ENCODE data around the gene CPED1.

CPED1 gene

GRCh38 chr7:121271916-121272315 lies 283.4 kb downstream of the CPED1 start:
- Mint-ChIP-seq H3K4me1 (no peaks in the 10 kb centered on the region), H3K36me3 (no peaks in the 10 kb centered on the region), H3K4me3 (no peak overlapping the region), H3K9me3 (no peaks in the 10 kb centered on the region), H3K27ac (no peak overlapping the region)
- ATAC-seq (peak; percentile 42), DNase-seq (ENCODE audit: low spot score in 2 of 2) (no peak)

- Mint-ChIP-seq H3K27ac (no peak overlapping the region), H3K4me3 (no peak overlapping the region), H3K9me3 (no peaks in the 10 kb centered on the region), H3K36me3 (no peaks in the 10 kb centered on the region), H3K4me1 (peaks cover 1% of the 10 kb centered on the region)
- ATAC-seq (no peak), DNase-seq (ENCODE audit: low spot score in 2 of 2) (no peak)
Observed at GRCh38 chr7:121272676-121273075, 284.2 kb downstream of the CPED1 start.

GRCh38 chr7:121273467-121274167 lies 285.1 kb downstream of the CPED1 start:
- Mint-ChIP-seq H3K4me1 (peaks cover 6% of the 10 kb centered on the region), H3K27ac (no peak overlapping the region), H3K36me3 (peaks cover 4% of the 10 kb centered on the region), H3K9me3 (no peaks in the 10 kb centered on the region), H3K4me3 (no peak overlapping the region)
- DNase-seq (ENCODE audit: low spot score in 2 of 2) (no peak), ATAC-seq (no peak)

GRCh38 chr7:121274467-121274866 lies 286.0 kb downstream of the CPED1 start:
- Mint-ChIP-seq H3K27ac (no peak overlapping the region), H3K4me1 (peaks cover 12% of the 10 kb centered on the region), H3K9me3 (no peaks in the 10 kb centered on the region), H3K36me3 (peaks cover 4% of the 10 kb centered on the region), H3K4me3 (no peak overlapping the region)
- DNase-seq (ENCODE audit: low spot score in 2 of 2) (no peak), ATAC-seq (no peak)

- H3K4me1 Mint-ChIP-seq, result peaks cover 14% of the 10 kb centered on the region
- H3K9me3 Mint-ChIP-seq, result no peaks in the 10 kb centered on the region
- no peak overlapping the region for H3K27ac Mint-ChIP-seq
Observed at GRCh38 chr7:121275204-121275603, 286.7 kb downstream of the CPED1 start.

GRCh38 chr7:121276313-121276712 lies 287.8 kb downstream of the CPED1 start:
- H3K4me3 Mint-ChIP-seq, result no peak overlapping the region
- H3K4me1 Mint-ChIP-seq, result peaks cover 14% of the 10 kb centered on the region
- ATAC-seq, result no peak
- no peak for DNase-seq (ENCODE audit: low spot score in 2 of 2)
- no peak overlapping the region for H3K27ac Mint-ChIP-seq
- no peaks in the 10 kb centered on the region for H3K9me3 Mint-ChIP-seq
- H3K36me3 Mint-ChIP-seq, result peaks cover 4% of the 10 kb centered on the region

More at GRCh38 chr7:121275204-121275603, 286.7 kb downstream of the CPED1 start:
- Mint-ChIP-seq H3K4me3 (no peak overlapping the region), H3K36me3 (peaks cover 4% of the 10 kb centered on the region)
- ATAC-seq (no peak), DNase-seq (ENCODE audit: low spot score in 2 of 2) (no peak)

GRCh38 chr7:121278120-121279021 lies 289.9 kb downstream of the CPED1 start:
- ATAC-seq (peak; percentile 98), DNase-seq (ENCODE audit: low spot score in 2 of 2) (no peak)

GRCh38 chr7:121279060-121279620 lies 290.6 kb downstream of the CPED1 start:
- no peak for DNase-seq (ENCODE audit: low spot score in 2 of 2)
- peaks cover 4% of the 10 kb centered on the region for H3K36me3 Mint-ChIP-seq

More at GRCh38 chr7:121278120-121279021, 289.9 kb downstream of the CPED1 start:
- peaks cover 14% of the 10 kb centered on the region for H3K4me1 Mint-ChIP-seq
- peaks cover 4% of the 10 kb centered on the region for H3K36me3 Mint-ChIP-seq
- H3K9me3 Mint-ChIP-seq, result no peaks in the 10 kb centered on the region
- H3K4me3 Mint-ChIP-seq, result no peak overlapping the region
- no peak overlapping the region for H3K27ac Mint-ChIP-seq

GRCh38 chr7:121279822-121280221 lies 291.3 kb downstream of the CPED1 start:
- Mint-ChIP-seq H3K4me1 (peaks cover 14% of the 10 kb centered on the region), H3K27ac (no peak overlapping the region), H3K9me3 (peaks cover 1% of the 10 kb centered on the region), H3K36me3 (peaks cover 4% of the 10 kb centered on the region), H3K4me3 (peak overlapping the region; percentile 29)
- ATAC-seq, result no peak
- DNase-seq (ENCODE audit: low spot score in 2 of 2), result no peak

More at GRCh38 chr7:121279060-121279620, 290.6 kb downstream of the CPED1 start:
- H3K27ac Mint-ChIP-seq, result peak overlapping the region; percentile 51
- H3K4me1 Mint-ChIP-seq, result peaks cover 14% of the 10 kb centered on the region
- H3K4me3 Mint-ChIP-seq, result peak overlapping the region; percentile 29
- peak; percentile 22 for ATAC-seq
- H3K9me3 Mint-ChIP-seq, result no peaks in the 10 kb centered on the region

- H3K4me3 Mint-ChIP-seq, result no peak overlapping the region
- peaks cover 14% of the 10 kb centered on the region for H3K4me1 Mint-ChIP-seq
- H3K27ac Mint-ChIP-seq, result no peak overlapping the region
- peaks cover 4% of the 10 kb centered on the region for H3K36me3 Mint-ChIP-seq
- DNase-seq (ENCODE audit: low spot score in 2 of 2), result no peak
- peaks cover 7% of the 10 kb centered on the region for H3K9me3 Mint-ChIP-seq
- ATAC-seq, result no peak
Observed at GRCh38 chr7:121280656-121281055, 292.1 kb downstream of the CPED1 start.

GRCh38 chr7:121282129-121282528 lies 293.6 kb downstream of the CPED1 start:
- DNase-seq (ENCODE audit: low spot score in 2 of 2) (no peak), ATAC-seq (no peak)
- Mint-ChIP-seq H3K27ac (no peak overlapping the region), H3K4me1 (peaks cover 22% of the 10 kb centered on the region), H3K9me3 (peaks cover 8% of the 10 kb centered on the region), H3K36me3 (peaks cover 4% of the 10 kb centered on the region), H3K4me3 (no peak overlapping the region)

- Mint-ChIP-seq H3K36me3 (no peaks in the 10 kb centered on the region), H3K4me1 (peaks cover 10% of the 10 kb centered on the region), H3K9me3 (peaks cover 8% of the 10 kb centered on the region), H3K4me3 (no peak overlapping the region), H3K27ac (no peak overlapping the region)
- no peak for ATAC-seq
- no peak for DNase-seq (ENCODE audit: low spot score in 2 of 2)
Observed at GRCh38 chr7:121285066-121285667, 296.7 kb downstream of the CPED1 start.

- H3K36me3 Mint-ChIP-seq, result no peaks in the 10 kb centered on the region
- no peak overlapping the region for H3K4me3 Mint-ChIP-seq
- DNase-seq (ENCODE audit: low spot score in 2 of 2), result no peak
- ATAC-seq, result peak; percentile 44
- H3K27ac Mint-ChIP-seq, result no peak overlapping the region
- peaks cover 8% of the 10 kb centered on the region for H3K9me3 Mint-ChIP-seq
- H3K4me1 Mint-ChIP-seq, result peaks cover 10% of the 10 kb centered on the region
Observed at GRCh38 chr7:121286186-121286585, 297.7 kb downstream of the CPED1 start.

GRCh38 chr7:121286742-121287734 lies 298.5 kb downstream of the CPED1 start:
- DNase-seq (ENCODE audit: low spot score in 2 of 2) (no peak), ATAC-seq (peak; percentile 77)
- Mint-ChIP-seq H3K4me3 (no peak overlapping the region), H3K36me3 (no peaks in the 10 kb centered on the region), H3K4me1 (peaks cover 10% of the 10 kb centered on the region), H3K27ac (no peak overlapping the region), H3K9me3 (peaks cover 9% of the 10 kb centered on the region)

Measured in stimulated activated effector memory CD8-positive, alpha-beta T cell treated with anti-CD3 and anti-CD28 coated beads, Interleukin-12 subunit alpha, Interleukin-12 subunit beta, amount 100 ng/mL, for 72 hours (primary cell).